Fibroblast of lung (primary cell): ENCODE measurements around the gene ZRSR2. TPM values are rescaled to one million over a fixed set of nuclear protein-coding genes. Genes with fewer than 3 reads are reported as not detected.
"Not testable (repeated sequence)": the region's sequence is repeated elsewhere in the genome, so short reads cannot be mapped to it uniquely, and the experiment has no call there.

Source experiments
- DNase-seq, 2 donors: peaks; one replicate each; pipeline versions ENCODE4 v3.0.0 to v3.0.0-alpha.2; 2010; ENCODE audit warnings: low read depth in 2 of 2
- H2AFZ ChIP-seq: 2 replicates; pipeline ENCODE4 v1.5.1; 2012; ENCODE audit warnings: low read length, control low read depth, inconsistent platforms
- H3K27ac ChIP-seq: 2 replicates; pipeline ENCODE4 v1.5.1; 2011; ENCODE audit warnings: low read length, control low read depth; ENCODE audit not compliant: insufficient read depth
- H3K27me3 ChIP-seq: 2 replicates; pipeline ENCODE4 v1.5.1; 2011; ENCODE audit warnings: mild to moderate bottlenecking, low read length; ENCODE audit not compliant: control insufficient read depth, insufficient read depth
- H3K36me3 ChIP-seq: 2 replicates; pipeline ENCODE4 v1.5.1; 2011; ENCODE audit warnings: low read length; ENCODE audit not compliant: control insufficient read depth, insufficient read depth
- H3K4me1 ChIP-seq: 2 replicates; pipeline ENCODE4 v1.5.1; 2011; ENCODE audit warnings: low read length; ENCODE audit not compliant: control insufficient read depth, insufficient read depth; ENCODE audit errors: extremely low read depth
- H3K4me2 ChIP-seq: 2 replicates; pipeline ENCODE4 v1.5.1; 2011; ENCODE audit warnings: low read length, control low read depth; ENCODE audit not compliant: insufficient read depth; ENCODE audit errors: extremely low read depth
- H3K4me3 ChIP-seq, 4 experiments: fragments of 200-600 bp in 1 of 4; sonication (generic) in 1 of 4; replicated peaks in 1 of 4; 2 replicates each; pipeline ENCODE4 v1.5.1; 2011 to 2016; ENCODE audit warnings: low read length in 4 of 4, low read depth in 3 of 4, mild to moderate bottlenecking in 3 of 4, control low read depth in 2 of 4, inconsistent platforms in 1 of 4, mixed read lengths in 1 of 4; ENCODE audit not compliant: insufficient read depth in 1 of 4; ENCODE audit errors: control extremely low read depth in 1 of 4
- H3K79me2 ChIP-seq: 2 replicates; pipeline ENCODE4 v1.5.1; 2012; ENCODE audit warnings: mild to moderate bottlenecking, low read length, inconsistent platforms; ENCODE audit not compliant: control insufficient read depth, insufficient read depth
- H3K9ac ChIP-seq: 2 replicates; pipeline ENCODE4 v1.5.1; 2011; ENCODE audit warnings: mild to moderate bottlenecking, low read length, control low read depth; ENCODE audit not compliant: insufficient read depth
- H3K9me3 ChIP-seq: 2 replicates; pipeline ENCODE4 v1.5.1; 2012; ENCODE audit warnings: low read depth, low read length; ENCODE audit not compliant: control insufficient read depth, insufficient read depth
- H4K20me1 ChIP-seq: 2 replicates; pipeline ENCODE4 v1.5.1; 2011; ENCODE audit warnings: low read length; ENCODE audit not compliant: control insufficient read depth, insufficient read depth; ENCODE audit errors: extremely low read depth
- EZH2 ChIP-seq: IDR thresholded peaks from 2 replicates; pipeline ENCODE4 v1.5.1; 2012; ENCODE audit warnings: low read length, control low read depth, mild to moderate bottlenecking; ENCODE audit errors: missing control alignments
- polyA plus RNA-seq, 2 donors: library from polyadenylated mRNA; depleted of rRNA in 1 of 2; stranded (reverse) in 1 of 2; unstranded in 1 of 2; fragments of >200 nt; gene quantifications; 2 replicates each; pipeline ENCODE4 v1.2.1, GENCODE V29; 2011 to 2012; ENCODE audit warnings: missing spikeins in 1 of 2
- total RNA-seq: library from RNA; depleted of rRNA; stranded (reverse); fragments of >200 nt; gene quantifications from 2 replicates; pipeline ENCODE4 v1.2.1, GENCODE V29; 2014
- TF ChIP-seq, protein P1 (sequence below), 2 donors: IDR thresholded peaks in 1 of 2; conservative IDR thresholded peaks in 1 of 2; 1 replicate in 1 of 2; 2 replicates in 1 of 2; pipeline ENCODE4 v1.5.1; 2011 to 2012; ENCODE audit warnings: low read length in 2 of 2, control low read depth in 1 of 2, inconsistent platforms in 1 of 2, low read depth in 1 of 2, mild to moderate bottlenecking in 1 of 2

ZRSR2 gene
- total and polyA plus RNA-seq, 2 donors (not counting 1 experiment from before 2014, with no cell fraction given), result 6.6 to 8.1 TPM

DNA sequence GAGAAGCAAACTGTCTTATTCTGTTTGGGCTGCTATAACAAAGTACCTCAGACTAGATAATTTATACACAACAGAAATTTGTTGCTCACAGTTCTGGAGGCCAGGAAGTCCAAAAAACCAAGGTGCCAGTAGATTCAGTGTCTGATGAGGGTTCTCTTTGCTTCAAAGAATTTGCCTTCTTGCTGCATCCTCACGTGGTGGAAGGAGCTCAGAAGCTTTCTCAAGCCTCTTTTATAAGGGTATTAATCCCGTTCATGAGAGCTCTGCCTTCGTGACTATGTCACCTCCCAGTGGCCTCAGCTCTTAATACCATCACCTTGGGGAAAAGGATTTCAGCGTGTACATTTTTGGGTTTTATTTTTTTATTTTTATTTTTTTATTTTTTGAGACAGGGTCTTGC lies 32.1 kb upstream of the ZRSR2 start:
- H3K4me2 ChIP-seq, result no peak overlapping the region
- H4K20me1 ChIP-seq, result no peaks in the 10 kb centered on the region
- H3K27ac ChIP-seq, result no peak overlapping the region
- H3K9me3 ChIP-seq, result no peaks in the 10 kb centered on the region
- no peak overlapping the region for H3K4me3 ChIP-seq
- no peaks in the 10 kb centered on the region for H3K36me3 ChIP-seq
- H3K27me3 ChIP-seq, result no peaks in the 10 kb centered on the region
- TF ChIP-seq, protein P1, sequence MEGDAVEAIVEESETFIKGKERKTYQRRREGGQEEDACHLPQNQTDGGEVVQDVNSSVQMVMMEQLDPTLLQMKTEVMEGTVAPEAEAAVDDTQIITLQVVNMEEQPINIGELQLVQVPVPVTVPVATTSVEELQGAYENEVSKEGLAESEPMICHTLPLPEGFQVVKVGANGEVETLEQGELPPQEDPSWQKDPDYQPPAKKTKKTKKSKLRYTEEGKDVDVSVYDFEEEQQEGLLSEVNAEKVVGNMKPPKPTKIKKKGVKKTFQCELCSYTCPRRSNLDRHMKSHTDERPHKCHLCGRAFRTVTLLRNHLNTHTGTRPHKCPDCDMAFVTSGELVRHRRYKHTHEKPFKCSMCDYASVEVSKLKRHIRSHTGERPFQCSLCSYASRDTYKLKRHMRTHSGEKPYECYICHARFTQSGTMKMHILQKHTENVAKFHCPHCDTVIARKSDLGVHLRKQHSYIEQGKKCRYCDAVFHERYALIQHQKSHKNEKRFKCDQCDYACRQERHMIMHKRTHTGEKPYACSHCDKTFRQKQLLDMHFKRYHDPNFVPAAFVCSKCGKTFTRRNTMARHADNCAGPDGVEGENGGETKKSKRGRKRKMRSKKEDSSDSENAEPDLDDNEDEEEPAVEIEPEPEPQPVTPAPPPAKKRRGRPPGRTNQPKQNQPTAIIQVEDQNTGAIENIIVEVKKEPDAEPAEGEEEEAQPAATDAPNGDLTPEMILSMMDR (conservative IDR thresholded peaks at IDR 0.05 in 1 of 2, IDR thresholded peaks at IDR 0.05 in 1 of 2; ENCODE audit: low read depth in 1 of 2, low read length in 2 of 2), result no peak
- TF ChIP-seq EZH2, result no peak
- no peaks in the 10 kb centered on the region for H3K4me1 ChIP-seq
- no peak for DNase-seq
- no peaks in the 10 kb centered on the region for H3K79me2 ChIP-seq
- H3K9ac ChIP-seq, result no peak overlapping the region
- H2AFZ ChIP-seq, result no peak overlapping the region

DNA sequence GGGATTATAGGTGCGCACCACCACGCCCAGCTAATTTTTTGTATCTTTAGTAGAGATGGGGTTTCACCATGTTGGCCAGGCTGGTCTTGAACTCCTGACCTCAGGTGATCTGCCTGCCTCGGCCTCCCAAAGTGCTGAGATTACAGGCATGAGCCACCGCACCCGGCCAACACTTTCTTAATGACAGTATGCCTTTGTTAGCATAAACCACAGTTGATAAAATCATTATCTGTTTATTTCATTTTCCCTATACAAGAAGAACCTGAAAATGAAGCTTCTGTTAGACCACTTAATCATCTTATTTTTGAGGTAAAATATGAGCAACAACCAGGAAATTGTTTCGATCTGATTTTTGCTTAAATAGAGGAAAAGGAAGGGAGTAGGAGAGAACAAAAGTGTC lies 30.4 kb upstream of the ZRSR2 start:
- H4K20me1 ChIP-seq, H3K9ac ChIP-seq, H3K9me3 ChIP-seq, H3K4me1 ChIP-seq, H3K4me3 ChIP-seq, H3K27me3 ChIP-seq, H3K79me2 ChIP-seq, H3K36me3 ChIP-seq, H3K4me2 ChIP-seq, DNase-seq, H2AFZ ChIP-seq, H3K27ac ChIP-seq: not testable (repeated sequence)

DNA sequence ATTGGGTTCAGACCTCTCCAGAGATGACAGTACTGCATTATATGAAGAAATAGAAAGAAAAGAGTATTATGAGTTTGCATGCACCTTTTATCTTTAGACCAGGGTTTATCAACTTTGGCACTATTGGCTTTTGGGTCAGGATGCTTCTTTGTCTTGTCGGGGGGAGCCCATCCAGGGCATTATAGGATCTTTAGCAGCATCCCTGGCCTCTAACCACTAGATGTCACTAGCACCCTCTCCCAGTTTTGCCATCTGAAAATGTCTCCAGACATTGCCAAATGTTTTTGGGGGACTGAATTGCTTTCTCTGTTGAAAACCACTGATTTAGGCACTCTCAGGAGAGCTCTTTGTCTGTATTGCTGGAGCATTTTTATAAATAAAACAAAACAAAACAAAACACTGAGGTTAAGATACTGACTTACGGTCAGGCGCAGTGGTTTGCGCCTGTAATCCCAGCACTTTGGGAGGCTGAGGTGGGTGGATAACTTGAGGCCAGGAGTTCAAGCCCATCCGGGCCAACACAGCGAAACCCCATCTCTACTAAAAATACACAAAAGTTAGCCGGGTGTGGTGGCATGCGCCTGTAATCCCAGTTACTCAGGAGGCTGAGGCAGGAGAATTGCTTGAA lies 28.6 kb upstream of the ZRSR2 start:
- no peak for TF ChIP-seq EZH2
- TF ChIP-seq, protein P1 (conservative IDR thresholded peaks at IDR 0.05 in 1 of 2, IDR thresholded peaks at IDR 0.05 in 1 of 2; ENCODE audit: low read depth in 1 of 2, low read length in 2 of 2), result peak; percentile 64 to 80
- no peaks in the 10 kb centered on the region for H3K36me3 ChIP-seq
- no peaks in the 10 kb centered on the region for H3K27me3 ChIP-seq
- DNase-seq, result peak in 1 of 2 donors; percentile 26
- no peak overlapping the region for H3K27ac ChIP-seq
- no peaks in the 10 kb centered on the region for H3K9me3 ChIP-seq
- no peaks in the 10 kb centered on the region for H3K4me1 ChIP-seq
- H3K9ac ChIP-seq, result no peak overlapping the region
- no peak overlapping the region for H2AFZ ChIP-seq
- H4K20me1 ChIP-seq, result no peaks in the 10 kb centered on the region
- H3K4me2 ChIP-seq, result no peak overlapping the region
- no peak overlapping the region for H3K4me3 ChIP-seq
- H3K79me2 ChIP-seq, result no peaks in the 10 kb centered on the region
